HEK293 (cell line): Measurements from ENCODE around the gene STX2.

Source experiments
- CTCF ChIA-PET: fragments of 350-600 bp; formaldehyde crosslinking; extraction: SDS; loops from one replicate; lab custom pipeline; 2021; ENCODE audit warnings: antibody characterized with exemption; lab: Yijun Ruan, JAX
- POLR2A ChIA-PET: fragments of 300-600 bp; formaldehyde crosslinking; extraction: SDS; loops from one replicate; lab custom pipeline; 2020; ENCODE audit warnings: antibody characterized with exemption, inconsistent platforms; lab: Yijun Ruan, JAX
- H3K27ac ChIP-seq: fragments of 200-500 bp; sonication (Bioruptor generic); 2 replicates; pipeline ENCODE4 v1.5.1; 2014; ENCODE audit warnings: low read depth, low read length, control low read depth, inconsistent platforms; ENCODE audit errors: extremely low read depth
- H3K36me3 ChIP-seq, 2 experiments: fragments of 200-500 bp in 1 of 2; sonication (Bioruptor generic) in 1 of 2; 1 replicate in 1 of 2; 2 replicates in 1 of 2; pipeline ENCODE4 v1.5.1; 2014 to 2017; ENCODE audit warnings: inconsistent platforms in 2 of 2, low read length in 2 of 2; ENCODE audit not compliant: control insufficient read depth in 2 of 2, insufficient read depth in 1 of 2
- H3K4me1 ChIP-seq: fragments of 200-500 bp; sonication (Bioruptor generic); 2 replicates; pipeline ENCODE4 v1.5.1; 2014; ENCODE audit warnings: mild to moderate bottlenecking, low read length, inconsistent platforms; ENCODE audit not compliant: control insufficient read depth, insufficient read depth
- H3K4me3 ChIP-seq: 2 replicates; pipeline ENCODE4 v1.5.1; 2011; ENCODE audit warnings: low read depth, mild to moderate bottlenecking, control low read depth, low read length, moderate library complexity
- H3K9me3 ChIP-seq: fragments of 200-500 bp; sonication (Bioruptor generic); 2 replicates; pipeline ENCODE4 v1.5.1; 2014; ENCODE audit warnings: low read depth, low read length, inconsistent platforms; ENCODE audit not compliant: control insufficient read depth, insufficient read depth
- BCL6B ChIP-seq: fragments of 450-650 bp; formaldehyde crosslinking; IDR thresholded peaks from 2 replicates; pipeline ENCODE4 v1.5.1; 2017; ENCODE audit warnings: missing biosample characterization, missing genetic modification characterization
- FEZF1 ChIP-seq: fragments of 450-650 bp; formaldehyde crosslinking; IDR thresholded peaks from 2 replicates; pipeline ENCODE4 v1.5.1; 2016; ENCODE audit warnings: missing biosample characterization, missing genetic modification characterization
- MEIS1 ChIP-seq: sonication (generic); formaldehyde crosslinking; IDR thresholded peaks from 2 replicates; pipeline ENCODE4 v1.8.1; 2022; ENCODE audit warnings: missing genetic modification reagents, mild to moderate bottlenecking, borderline replicate concordance
- PATZ1 ChIP-seq: fragments of 450-650 bp; formaldehyde crosslinking; IDR thresholded peaks from 2 replicates; pipeline ENCODE4 v1.5.1; 2016; ENCODE audit warnings: missing biosample characterization, missing genetic modification characterization
- PRDM6 ChIP-seq: fragments of 450-650 bp; formaldehyde crosslinking; IDR thresholded peaks from 2 replicates; pipeline ENCODE4 v1.5.1; 2017; ENCODE audit warnings: missing biosample characterization, missing genetic modification characterization
- RBAK ChIP-seq: fragments of 450-650 bp; formaldehyde crosslinking; IDR thresholded peaks from 2 replicates; pipeline ENCODE4 v1.5.1; 2016; ENCODE audit warnings: missing biosample characterization, missing genetic modification characterization
- SCRT1 ChIP-seq: fragments of 450-650 bp; formaldehyde crosslinking; IDR thresholded peaks from 2 replicates; pipeline ENCODE4 v1.5.1; 2016; ENCODE audit warnings: missing biosample characterization, missing genetic modification characterization, borderline replicate concordance
- SCRT2 ChIP-seq: fragments of 450-650 bp; formaldehyde crosslinking; IDR thresholded peaks from 2 replicates; pipeline ENCODE4 v1.5.1; 2016; ENCODE audit warnings: missing biosample characterization, missing genetic modification characterization
- YY1 ChIP-seq: fragments of 450-650 bp; formaldehyde crosslinking; IDR thresholded peaks from 2 replicates; pipeline ENCODE4 v1.5.1; 2018; ENCODE audit warnings: missing biosample characterization, missing genetic modification characterization
- ZBTB1 ChIP-seq: fragments of 450-650 bp; formaldehyde crosslinking; IDR thresholded peaks from 2 replicates; pipeline ENCODE4 v1.5.1; 2016; ENCODE audit warnings: missing biosample characterization, missing genetic modification characterization
- ZBTB21 ChIP-seq: fragments of 450-650 bp; formaldehyde crosslinking; IDR thresholded peaks from 2 replicates; pipeline ENCODE4 v1.5.1; 2017; ENCODE audit warnings: missing biosample characterization, missing genetic modification characterization
- ZBTB6 ChIP-seq: fragments of 450-650 bp; formaldehyde crosslinking; IDR thresholded peaks from 2 replicates; pipeline ENCODE4 v1.5.1; 2017; ENCODE audit warnings: missing biosample characterization, missing genetic modification characterization
- ZFP41 ChIP-seq: fragments of 450-650 bp; formaldehyde crosslinking; IDR thresholded peaks from 2 replicates; pipeline ENCODE4 v1.5.1; 2016; ENCODE audit warnings: missing biosample characterization, missing genetic modification characterization, borderline replicate concordance
- ZFP69B ChIP-seq: fragments of 450-650 bp; formaldehyde crosslinking; IDR thresholded peaks from 2 replicates; pipeline ENCODE4 v1.5.1; 2016; ENCODE audit warnings: missing biosample characterization, missing genetic modification characterization
- ZNF112 ChIP-seq: fragments of 450-650 bp; formaldehyde crosslinking; IDR thresholded peaks from 2 replicates; pipeline ENCODE4 v1.5.0; 2017; ENCODE audit warnings: missing biosample characterization, missing genetic modification characterization
- ZNF132 ChIP-seq: fragments of 450-650 bp; formaldehyde crosslinking; IDR thresholded peaks from 2 replicates; pipeline ENCODE4 v1.5.1; 2017; ENCODE audit warnings: missing biosample characterization, missing genetic modification characterization, borderline replicate concordance
- ZNF16 ChIP-seq: fragments of 450-650 bp; formaldehyde crosslinking; IDR thresholded peaks from 2 replicates; pipeline ENCODE4 v1.5.1; 2016; ENCODE audit warnings: low read depth, missing biosample characterization, missing genetic modification characterization
- ZNF2 ChIP-seq: fragments of 450-650 bp; formaldehyde crosslinking; IDR thresholded peaks from 2 replicates; pipeline ENCODE4 v1.5.1; 2016; ENCODE audit warnings: missing biosample characterization, missing genetic modification characterization
- ZNF23 ChIP-seq: fragments of 450-650 bp; formaldehyde crosslinking; IDR thresholded peaks from 2 replicates; pipeline ENCODE4 v1.5.1; 2016; ENCODE audit warnings: missing biosample characterization, missing genetic modification characterization, borderline replicate concordance
- ZNF341 ChIP-seq: fragments of 450-650 bp; formaldehyde crosslinking; IDR thresholded peaks from 2 replicates; pipeline ENCODE4; 2016; ENCODE audit warnings: low read depth, missing biosample characterization, missing genetic modification characterization
- ZNF521 ChIP-seq: fragments of 450-650 bp; formaldehyde crosslinking; IDR thresholded peaks from 2 replicates; pipeline ENCODE4 v1.5.1; 2017; ENCODE audit warnings: missing biosample characterization, mild to moderate bottlenecking, missing genetic modification characterization
- ZNF544 ChIP-seq: fragments of 450-650 bp; formaldehyde crosslinking; IDR thresholded peaks from 2 replicates; pipeline ENCODE4 v1.5.0; 2017; ENCODE audit warnings: missing biosample characterization, missing genetic modification characterization
- ZNF580 ChIP-seq: fragments of 450-650 bp; formaldehyde crosslinking; IDR thresholded peaks from 2 replicates; pipeline ENCODE4 v1.5.1; 2016; ENCODE audit warnings: missing biosample characterization, missing genetic modification characterization
- ZNF701 ChIP-seq: fragments of 450-650 bp; formaldehyde crosslinking; IDR thresholded peaks from 2 replicates; pipeline ENCODE4 v1.5.1; 2016; ENCODE audit warnings: missing biosample characterization, missing genetic modification characterization
- ZNF704 ChIP-seq: fragments of 450-650 bp; formaldehyde crosslinking; IDR thresholded peaks from 2 replicates; pipeline ENCODE4 v1.5.1; 2016; ENCODE audit warnings: missing biosample characterization, missing genetic modification characterization
- ZNF768 ChIP-seq: fragments of 450-650 bp; formaldehyde crosslinking; IDR thresholded peaks from 2 replicates; pipeline ENCODE4 v1.5.1; 2018; ENCODE audit warnings: missing biosample characterization, mild to moderate bottlenecking, missing genetic modification characterization
- ZNF777 ChIP-seq: fragments of 450-650 bp; formaldehyde crosslinking; IDR thresholded peaks from 2 replicates; pipeline ENCODE4 v1.5.1; 2017; ENCODE audit warnings: missing biosample characterization, missing genetic modification characterization, borderline replicate concordance
- ZNF843 ChIP-seq: fragments of 450-650 bp; formaldehyde crosslinking; IDR thresholded peaks from 2 replicates; pipeline ENCODE4 v1.5.1; 2016; ENCODE audit warnings: missing biosample characterization, missing genetic modification characterization

The STX2 gene

GRCh38 chr12:130803702-130804101, 35.3 kb downstream of the STX2 start:
- POLR2A ChIA-PET = interaction anchor here (0.6 kb wide), 1 partner anchor 580 kb away, joined by 3 read pairs; no protein-coding TSS in a partner anchor
- CTCF ChIA-PET = no interaction called here
- Histone ChIP-seq H3K27ac (no peak overlapping the region), H3K36me3 (peaks cover 17 to 88% of the 10 kb centered on the region in 2 experiments), H3K4me3 (no peak overlapping the region), H3K4me1 (no peaks in the 10 kb centered on the region), H3K9me3 (no peaks in the 10 kb centered on the region)
- TF ChIP-seq ZNF23 (tag by site-specific recombination) (no peak), ZNF704 (tag by site-specific recombination) (no peak), YY1 (tag by site-specific recombination) (no peak), ZBTB21 (tag by site-specific recombination) (no peak), PATZ1 (tag by site-specific recombination) (no peak), SCRT1 (no peak), ZNF768 (tag by site-specific recombination) (no peak), ZBTB6 (tag by site-specific recombination) (no peak), RBAK (tag by site-specific recombination) (no peak), ZNF16 (no peak), ZNF843 (tag by site-specific recombination) (no peak), ZNF2 (tag by site-specific recombination) (no peak), FEZF1 (tag by site-specific recombination) (no peak), PRDM6 (tag by site-specific recombination) (no peak), ZNF580 (tag by site-specific recombination) (no peak), ZNF521 (no peak), ZFP69B (no peak), ZNF701 (tag by site-specific recombination) (no peak), BCL6B (no peak)

- POLR2A ChIA-PET = no interaction called here
- H3K4me3 ChIP-seq = no peak overlapping the region
- no peak for TF ChIP-seq ZNF341
- no peak for TF ChIP-seq ZNF544 (tag by site-specific recombination)
- no peak for TF ChIP-seq ZNF132 (tag by site-specific recombination)
- no peak for TF ChIP-seq MEIS1
- no peak for TF ChIP-seq ZBTB1 (tag by site-specific recombination)
- no peak for TF ChIP-seq ZFP41 (tag by site-specific recombination)
- TF ChIP-seq ZNF112 = no peak
- no peak for TF ChIP-seq SCRT2 (tag by site-specific recombination)
- no peak for TF ChIP-seq PRDM6 (tag by site-specific recombination)
- no peak for TF ChIP-seq ZNF777 (tag by site-specific recombination)
- CTCF ChIA-PET = interaction anchor here (0.6 to 1.5 kb wide), 2 partner anchors 18 to 400 kb away, joined by 3 to 6 read pairs; no protein-coding TSS in a partner anchor
- no peak overlapping the region for H3K27ac ChIP-seq
- H3K36me3 ChIP-seq = peaks cover 21 to 84% of the 10 kb centered on the region in 2 experiments
- no peaks in the 10 kb centered on the region for H3K4me1 ChIP-seq
- no peaks in the 10 kb centered on the region for H3K9me3 ChIP-seq
These were observed 38.7 kb downstream of the STX2 start for GRCh38 chr12:130800312-130800711.
